HG03280 (cell line): ENCODE data around the gene FCGBP.
"Not testable (repeated sequence)": the region's sequence is repeated elsewhere in the genome, so short reads cannot be mapped to it uniquely, and the experiment has no call there.

Experiments used
- ATAC-seq: cut with Tn5 transposase; IDR thresholded peaks from one replicate; pipeline ENCODE4 v1.9.1; 2021; ENCODE audit warnings: mild to moderate bottlenecking, moderate library complexity; ENCODE audit not compliant: unreplicated experiment

The FCGBP gene

DNA sequence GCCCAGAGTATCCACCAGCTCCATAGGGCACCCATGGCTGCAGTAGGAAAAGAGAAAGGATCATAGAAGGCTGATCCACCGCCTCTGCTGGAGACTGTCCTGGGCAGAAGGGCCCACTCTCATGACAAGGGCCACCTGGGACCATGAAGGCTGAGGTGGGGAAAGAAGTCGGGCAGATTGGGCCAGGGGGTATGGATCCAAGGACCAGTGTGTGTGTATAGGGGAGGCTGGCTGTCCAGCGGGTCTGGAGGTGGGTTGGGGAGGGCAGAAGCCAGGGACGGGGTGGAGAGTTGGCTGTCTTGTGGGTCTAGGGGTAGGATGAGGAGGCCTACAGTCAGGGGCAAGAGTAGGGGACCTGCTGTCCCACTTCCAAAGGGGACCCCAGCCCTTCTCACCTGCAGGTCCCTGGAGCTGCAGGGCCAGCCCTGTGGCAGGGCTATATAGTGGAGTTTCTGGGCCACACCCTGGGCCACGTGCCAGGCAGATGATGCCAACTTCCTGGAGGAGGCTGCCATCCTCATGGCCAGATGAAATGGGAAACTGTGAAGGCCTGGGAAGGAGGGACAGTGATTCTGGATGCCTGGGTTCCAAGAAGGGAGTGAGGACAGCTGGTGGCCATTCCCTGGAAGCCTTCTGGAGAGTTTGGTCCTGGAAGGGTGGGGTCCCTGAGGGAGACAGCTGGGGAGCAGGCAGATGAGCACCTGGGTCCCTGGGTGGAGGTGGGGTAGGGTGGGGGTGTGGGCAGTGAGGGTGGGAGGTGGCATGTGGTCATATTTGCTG is at the start of gene FCGBP:
Gene FCGBP (minus strand): TSS at position 51 of the 780 bp plus-strand sequence.
- no peak for ATAC-seq

DNA sequence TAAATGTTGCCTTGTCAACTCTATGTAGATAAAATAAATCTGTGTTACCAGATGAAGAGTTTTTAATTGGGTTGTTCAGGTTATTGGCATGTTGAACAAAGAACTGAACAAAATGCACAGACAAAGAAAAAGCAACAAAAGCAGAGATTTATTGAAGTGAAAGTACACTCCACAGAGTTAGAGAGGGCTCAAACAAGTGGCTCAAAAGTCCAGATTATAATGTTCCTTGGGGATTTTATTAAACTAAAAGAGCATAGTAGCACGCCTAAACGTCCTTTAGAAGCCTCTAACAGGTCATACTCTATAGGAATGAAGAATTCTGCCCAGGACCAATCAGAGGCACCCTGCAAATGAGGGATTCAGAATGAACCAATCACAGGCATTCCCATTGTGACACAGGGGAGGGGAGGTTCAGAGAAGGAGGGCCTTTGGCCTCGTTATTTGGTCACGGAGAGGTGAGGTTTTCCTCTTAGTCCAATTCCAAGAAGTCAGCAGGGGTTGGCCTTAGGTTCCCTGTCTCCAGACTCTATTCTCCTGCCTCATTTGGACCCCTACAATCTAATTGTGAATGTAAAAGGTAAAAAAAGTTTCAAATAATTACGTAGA is 49.4 kb upstream of the FCGBP start:
- no peak for ATAC-seq

DNA sequence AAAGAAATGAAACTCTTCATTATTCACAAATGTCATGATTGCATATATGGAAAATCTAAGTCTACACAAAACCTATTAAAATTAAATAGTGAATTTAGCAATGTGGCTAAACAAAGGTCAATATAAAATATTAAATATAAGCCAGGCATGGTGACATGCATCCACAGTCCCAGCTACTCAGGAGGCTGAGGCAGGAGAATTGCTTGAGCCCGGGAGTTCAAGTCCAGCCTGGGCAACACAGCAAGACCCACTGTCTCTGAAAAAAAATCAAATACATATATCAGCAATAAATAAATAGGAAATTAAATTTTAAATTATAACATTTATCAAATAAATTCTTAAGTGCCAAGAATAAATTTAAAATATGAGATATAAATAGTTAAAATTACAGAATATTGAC is 48.4 kb upstream of the FCGBP start:
- ATAC-seq, result no peak

DNA sequence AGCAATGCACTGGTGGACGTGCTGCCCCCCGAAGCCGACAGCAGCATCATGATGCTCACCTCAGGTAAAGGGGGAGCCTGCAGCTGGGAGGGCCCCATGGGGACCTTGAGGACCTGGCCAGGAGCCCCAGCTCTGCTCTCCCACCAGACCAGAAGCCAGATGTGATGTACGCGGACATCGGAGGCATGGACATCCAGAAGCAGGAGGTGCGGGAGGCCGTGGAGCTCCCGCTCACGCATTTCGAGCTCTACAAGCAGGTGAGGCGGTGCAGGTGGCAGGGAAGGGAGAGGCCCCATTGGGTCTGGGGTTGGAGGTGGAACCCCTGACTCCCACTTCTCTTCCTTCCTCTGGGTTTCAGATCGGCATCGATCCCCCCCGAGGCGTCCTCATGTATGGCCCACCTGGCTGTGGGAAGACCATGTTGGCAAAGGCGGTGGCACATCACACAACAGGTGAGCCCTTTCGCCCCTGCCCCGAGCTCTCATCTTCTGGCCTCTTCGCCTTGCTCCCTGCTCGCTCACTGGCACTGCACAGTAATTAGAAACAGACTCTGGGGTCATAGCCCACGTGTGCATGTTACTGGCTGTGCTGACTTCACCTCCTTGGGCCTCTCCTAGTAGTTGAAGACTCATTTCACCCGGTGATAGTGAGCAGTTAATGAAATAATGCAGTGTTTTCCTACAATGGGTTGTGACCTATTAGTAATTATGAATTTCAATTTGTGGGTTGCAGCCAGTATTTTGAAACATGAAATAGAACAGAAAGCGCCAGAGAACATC is 40.1 kb upstream of the FCGBP start:
- ATAC-seq, result no peak

DNA sequence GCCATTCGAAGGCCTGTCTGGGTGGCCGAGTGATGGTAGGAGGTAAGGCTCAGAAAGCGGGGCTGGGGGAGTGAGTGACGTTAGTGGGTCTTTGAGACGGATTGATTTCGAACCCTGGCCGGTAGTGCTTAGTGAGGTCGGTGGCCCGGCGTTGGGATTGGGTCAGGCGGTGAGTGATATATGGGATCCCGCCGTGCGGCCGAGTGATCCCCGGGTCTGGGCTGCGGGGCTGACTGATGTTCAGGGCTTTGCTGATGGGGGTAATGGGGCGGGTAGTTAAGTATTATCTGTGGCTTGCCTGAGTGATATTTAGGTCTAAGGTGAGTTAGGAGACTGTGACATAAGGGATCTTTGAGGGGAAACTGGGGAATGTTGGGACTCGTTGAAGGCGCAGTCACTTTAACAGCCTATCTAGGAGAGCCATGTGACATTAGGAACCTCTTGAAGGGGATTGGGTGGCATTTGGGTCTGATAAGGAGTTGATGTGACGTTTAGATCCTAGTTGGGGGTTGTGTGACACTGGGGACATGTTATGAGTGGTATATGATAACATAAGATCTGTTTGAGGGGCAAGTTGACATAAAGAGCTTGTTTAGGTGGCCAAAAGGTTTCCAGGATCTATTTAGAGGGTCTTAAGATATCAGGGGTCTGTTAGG is 37.1 kb upstream of the FCGBP start:
- ATAC-seq, result no peak

DNA sequence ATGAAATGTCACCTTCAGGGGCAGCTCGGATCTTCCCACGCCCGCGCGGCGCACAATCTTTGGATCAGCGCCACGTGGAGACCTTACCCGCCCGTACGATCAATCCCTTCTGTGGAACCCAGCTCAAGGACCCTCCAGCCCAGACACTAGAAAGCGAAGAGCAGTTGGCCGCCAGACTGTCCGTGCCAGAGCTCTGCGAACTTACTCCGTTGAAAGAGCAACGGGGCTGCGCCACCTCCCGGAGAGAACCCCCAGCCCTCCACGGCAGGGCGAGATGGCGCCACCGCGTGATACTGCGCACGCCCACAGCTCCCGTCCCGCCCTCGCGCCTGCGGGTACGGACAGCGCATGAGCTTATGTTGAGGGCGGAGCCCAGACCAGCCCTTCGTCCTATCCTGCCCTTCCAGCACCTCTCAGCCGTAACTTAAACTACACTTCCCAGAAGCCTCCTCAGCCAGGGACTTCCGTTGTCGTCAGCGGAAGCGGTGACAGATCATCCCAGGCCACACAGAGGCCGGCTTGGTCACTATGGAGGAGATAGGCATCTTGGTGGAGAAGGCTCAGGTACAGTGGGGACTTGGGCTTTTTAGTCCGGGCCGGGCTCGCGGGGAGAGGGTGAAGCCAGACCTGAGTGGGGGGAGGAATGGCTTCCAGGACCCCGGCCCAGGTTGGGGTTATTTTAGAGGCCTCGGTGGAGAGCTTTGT is 36.4 kb upstream of the FCGBP start, which contains the start of gene PSMC4:
Gene PSMC4 (plus strand): TSS at position 491 of the 705 bp plus-strand sequence. CDS start 38 bp downstream, at position 529.
- peak; percentile 97 for ATAC-seq

DNA sequence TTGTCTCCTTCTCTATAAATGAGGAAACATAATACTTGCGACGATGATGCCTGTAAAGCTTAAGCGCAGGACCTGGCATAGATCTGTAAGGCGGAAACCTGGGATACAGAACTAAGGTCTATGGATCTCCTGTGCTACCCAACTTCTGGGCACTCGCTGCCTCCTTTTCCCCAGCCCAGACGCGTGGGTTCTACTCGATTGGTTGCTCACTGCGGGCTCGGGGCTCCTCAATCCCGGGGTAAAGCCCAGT is 35.9 kb upstream of the FCGBP start:
- peak; percentile 7 for ATAC-seq

DNA sequence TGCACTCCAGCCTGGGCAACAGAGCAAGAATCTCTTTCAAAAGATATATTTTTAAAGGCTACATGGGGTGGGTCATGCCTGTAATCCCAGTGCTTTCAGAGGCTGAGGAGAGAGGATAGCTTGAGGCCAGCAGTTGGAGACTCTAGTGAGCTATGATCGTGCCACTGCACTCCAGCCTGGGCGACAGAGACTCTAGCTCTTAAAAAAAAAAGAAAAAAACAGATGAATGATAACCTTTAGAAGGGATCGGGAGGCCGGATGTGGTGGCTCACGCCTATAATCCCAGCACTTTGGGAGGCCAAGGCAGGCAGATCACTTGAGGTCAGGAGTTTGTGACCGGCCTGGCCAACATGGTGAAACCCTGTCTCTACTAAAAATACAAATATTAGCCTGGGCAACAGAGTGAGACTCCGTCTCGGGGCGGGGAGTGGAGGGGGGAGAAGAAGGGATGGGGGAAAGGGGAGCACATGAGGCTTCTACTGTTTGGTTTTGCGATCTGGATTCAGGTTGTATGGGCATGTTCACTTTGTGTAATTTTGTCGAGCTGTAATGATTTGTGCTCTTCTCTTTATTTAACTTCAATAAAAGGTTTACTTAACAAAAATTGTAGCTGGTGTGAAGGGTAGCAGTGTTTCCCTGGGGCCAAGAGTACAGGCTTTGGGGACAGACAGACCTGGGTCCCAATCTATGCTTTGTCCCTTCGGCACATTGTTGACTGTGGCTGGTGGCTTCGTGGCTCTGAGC is 35.4 kb upstream of the FCGBP start:
- ATAC-seq, result no peak

DNA sequence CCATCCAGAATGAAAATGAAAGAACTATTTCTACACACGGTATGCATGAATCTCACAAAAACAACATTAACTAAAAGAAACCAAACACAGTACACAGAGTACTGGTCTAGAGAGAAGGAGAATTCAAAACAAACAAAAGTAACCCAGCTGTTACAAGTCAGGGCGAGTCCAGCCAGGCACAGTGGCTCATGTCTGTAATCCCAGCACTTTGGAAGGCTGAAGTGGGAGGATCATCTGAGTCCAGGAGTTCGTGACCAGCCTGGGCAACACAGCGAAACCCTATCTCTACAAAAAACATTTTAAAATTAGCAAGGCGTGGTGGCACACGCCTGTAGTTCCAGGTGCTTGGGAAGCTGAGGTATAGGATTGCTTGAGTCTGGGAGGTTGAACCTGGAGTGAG is 34.8 kb upstream of the FCGBP start:
- no peak for ATAC-seq

DNA sequence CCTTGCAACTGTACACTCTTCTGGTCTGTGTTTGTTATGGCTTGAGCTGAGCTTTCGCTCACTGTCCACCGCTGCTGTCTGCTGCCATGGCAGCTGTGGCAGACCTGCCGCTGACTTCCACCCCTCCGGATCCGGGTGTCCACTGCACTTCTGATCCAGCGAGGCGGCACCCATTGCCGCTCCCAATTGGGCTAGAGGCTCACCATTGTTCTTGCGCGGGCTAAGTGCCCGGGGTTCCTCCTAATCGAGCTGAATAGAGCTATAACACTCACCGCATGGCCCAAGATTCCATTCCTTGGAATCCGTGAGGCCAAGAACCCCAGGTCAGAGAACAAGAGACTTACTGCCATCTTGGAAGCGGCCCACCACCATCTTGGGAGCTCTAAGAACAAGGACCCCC is 34.4 kb upstream of the FCGBP start:
- no peak for ATAC-seq

DNA sequence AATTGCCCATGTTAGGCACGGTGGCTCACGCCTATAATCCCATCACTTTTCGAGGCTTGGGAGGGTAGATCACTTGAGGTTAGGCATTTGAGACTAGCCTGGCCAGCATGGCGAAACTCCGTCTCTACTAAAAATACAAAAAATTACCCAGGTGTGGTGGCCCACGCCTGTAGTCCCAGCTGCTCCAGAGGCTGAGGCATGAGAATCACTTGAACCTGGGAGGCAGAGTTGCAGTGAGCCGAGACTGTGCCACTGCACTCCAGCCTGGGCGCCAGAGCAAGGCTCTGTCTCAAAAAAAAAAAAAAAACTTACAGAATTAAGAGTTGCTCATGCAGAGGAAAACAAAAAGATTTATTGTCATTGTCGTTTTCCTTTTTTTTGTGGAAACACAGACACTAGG is 33.1 kb upstream of the FCGBP start:
- ATAC-seq, result no peak

DNA sequence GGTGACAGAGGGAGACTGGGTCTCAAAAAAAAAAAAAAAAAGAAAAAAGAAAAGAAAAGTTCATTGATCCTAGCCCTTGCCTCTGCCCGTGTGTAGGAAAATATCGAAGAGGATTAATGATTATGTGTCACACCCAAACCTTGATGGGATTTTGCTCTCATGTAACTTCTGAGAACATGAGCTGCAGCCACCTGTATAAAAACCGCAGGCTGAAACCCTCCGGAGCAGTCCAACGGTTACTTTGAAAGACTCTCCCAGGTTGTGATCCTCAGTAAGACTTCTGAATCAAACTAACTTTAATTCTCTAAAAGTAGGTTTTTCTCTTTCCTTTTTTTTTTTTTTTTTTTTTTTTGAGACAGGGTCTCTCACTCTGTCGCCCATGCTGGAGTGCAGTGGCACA is 32.2 kb upstream of the FCGBP start:
- ATAC-seq, result no peak

DNA sequence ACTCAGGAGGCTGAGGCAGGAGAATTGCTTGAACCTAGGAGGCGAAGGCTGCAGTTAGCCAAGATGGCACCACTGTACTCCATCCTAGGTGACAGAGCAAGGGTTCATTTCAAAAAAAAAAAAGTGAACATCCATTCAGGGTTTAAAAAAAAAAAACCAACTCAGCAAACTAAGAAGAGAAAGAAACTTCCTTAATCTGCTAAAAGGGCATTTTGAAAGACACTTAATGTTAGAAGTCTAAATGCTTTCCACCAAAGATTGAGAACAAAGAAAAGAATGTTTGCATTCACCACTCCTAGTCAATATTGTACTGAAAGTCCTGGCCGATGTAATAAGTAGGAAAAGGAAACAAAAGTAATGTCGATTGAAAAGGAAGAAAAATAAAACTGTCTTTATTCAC is 29.5 kb upstream of the FCGBP start:
- no peak for ATAC-seq

DNA sequence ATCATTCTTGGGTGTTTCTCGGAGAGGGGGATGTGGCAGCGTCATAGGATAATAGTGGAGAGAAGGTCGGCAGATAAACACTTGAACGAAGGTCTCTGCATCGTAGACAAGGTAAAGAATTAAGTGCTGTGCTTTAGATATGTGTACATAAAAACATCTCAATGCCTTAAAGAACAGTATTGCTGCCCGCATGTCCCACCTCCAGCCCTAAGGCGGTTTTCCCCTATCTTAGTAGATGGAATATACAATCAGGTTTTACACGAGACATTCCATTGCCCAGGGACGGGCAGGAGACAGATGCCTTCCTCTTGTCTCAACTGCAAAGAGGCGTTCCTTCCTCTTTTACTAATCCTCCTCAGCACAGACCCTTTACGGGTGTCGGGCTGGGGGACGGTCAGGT is 25.0 kb upstream of the FCGBP start:
- ATAC-seq, result not testable (repeated sequence)

DNA sequence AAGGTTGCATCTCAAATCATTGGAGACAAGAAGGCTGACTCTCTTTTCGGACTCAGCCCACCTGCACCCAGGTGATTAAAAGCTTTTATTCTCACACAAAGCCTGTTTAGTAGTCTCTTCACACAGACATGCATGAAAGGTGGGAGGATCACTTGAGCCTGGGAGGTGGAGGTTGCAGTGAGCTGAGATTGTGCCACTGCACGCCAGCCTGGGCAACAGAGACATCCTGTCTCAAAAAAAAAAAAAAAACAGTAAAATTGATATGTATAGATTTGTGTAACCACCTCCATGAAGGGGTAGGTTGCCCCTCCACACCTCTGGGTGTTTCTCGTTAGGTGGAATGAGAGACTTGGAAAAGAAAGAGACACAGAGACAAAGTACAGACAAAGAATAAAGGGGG is 24.5 kb upstream of the FCGBP start:
- ATAC-seq, result not testable (repeated sequence)

DNA sequence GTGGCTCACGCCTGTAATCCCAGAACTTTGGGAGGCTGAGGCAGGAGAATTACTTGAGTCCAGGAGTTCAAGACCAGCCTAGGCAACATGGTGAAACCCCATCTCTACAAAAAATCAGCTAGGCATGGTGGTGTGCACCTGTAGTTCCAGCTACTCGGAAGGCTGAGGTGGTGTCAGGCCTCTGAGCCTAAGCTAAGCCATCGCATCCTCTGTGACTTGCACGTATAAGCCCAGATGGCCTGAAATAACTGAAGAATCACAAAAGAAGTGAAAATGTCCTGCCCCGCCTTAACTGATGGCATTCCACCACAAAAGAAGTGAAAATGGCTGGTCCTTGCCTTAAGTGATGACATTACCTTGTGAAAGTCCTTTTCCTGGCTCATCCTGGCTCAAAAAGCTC is 23.5 kb upstream of the FCGBP start:
- ATAC-seq, result not testable (repeated sequence)

DNA sequence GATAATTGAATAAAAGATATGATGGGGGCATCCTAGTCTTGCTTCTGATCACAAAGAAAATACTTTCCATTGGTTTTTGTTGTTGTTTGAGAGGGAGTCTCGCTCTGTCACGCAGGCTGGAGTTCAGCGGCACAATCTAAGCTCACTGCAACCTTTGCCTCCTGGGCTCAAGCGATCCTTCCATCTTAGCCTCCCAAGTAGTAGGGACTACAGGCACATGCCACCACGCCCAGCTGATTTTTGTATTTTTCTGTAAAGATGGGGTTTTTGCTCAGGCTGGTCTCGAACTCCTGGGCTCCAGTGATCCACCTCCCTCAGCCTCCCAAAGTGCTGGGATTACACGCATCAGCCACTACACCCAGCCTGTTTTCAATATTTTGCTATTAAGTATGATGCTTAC is 19.5 kb upstream of the FCGBP start:
- no peak for ATAC-seq

DNA sequence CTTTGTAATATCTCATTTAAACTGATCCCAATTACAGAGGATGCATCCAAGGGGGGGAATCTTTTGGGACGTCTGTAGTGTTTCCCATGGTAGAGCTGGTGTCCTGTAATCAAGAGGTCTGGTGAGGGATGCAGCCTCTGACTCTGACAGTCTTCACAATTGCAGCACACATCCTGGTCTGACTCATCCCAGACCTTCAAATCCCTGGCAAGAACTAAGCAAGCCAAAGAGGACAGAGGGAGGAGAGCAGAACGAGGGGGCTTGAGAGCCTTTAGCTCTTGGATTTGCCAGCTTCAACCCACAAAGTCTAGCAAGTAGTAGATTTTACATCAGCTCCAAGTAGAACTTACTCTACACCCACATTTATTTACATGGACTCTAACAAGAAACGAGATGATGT is 17.3 kb upstream of the FCGBP start:
- ATAC-seq, result no peak

DNA sequence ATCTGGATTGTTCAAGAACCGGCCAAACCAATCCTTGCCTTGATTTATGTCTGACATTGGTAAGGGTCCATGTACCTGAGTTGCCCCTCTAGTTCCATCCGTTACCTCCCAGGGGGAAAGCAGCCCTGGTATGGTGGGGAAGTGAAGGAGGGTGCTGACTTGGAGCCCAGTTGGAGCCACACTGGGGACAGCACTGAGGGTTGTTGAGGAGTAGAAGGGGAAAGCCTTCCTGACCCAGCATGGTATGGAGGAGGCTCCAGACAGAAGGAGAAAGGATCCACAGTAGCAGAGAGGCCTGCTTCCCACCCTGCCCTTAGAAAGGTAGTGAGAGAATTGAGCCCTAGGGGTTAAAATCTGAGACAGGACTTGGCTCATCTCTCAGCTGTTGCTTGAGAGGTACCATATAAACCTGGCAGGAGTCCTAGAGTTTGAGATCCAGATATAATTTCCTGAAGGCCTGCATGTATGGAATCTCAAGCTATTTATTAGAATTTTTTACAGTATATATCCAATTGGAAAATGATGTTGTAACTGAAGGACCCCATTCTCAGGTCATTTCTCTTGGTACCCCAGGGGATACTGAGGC is 16.7 kb upstream of the FCGBP start:
- no peak for ATAC-seq
